NOMO-1 treated with DMSO at 0.1 percent for 48 hours (cell line): ENCODE measurements around the gene SF1.
A peak's percentile ranks its signal among the peaks of the same experiment; 100 is the strongest.

ENCODE experiments used
- DNase-seq: peaks from one replicate; lab custom pipeline; 2025; ENCODE audit not compliant: unreplicated experiment; lab: John Stamatoyannopoulos, UW

Gene SF1

GRCh38 chr11:64750361-64751054 is 27.8 kb downstream of the SF1 start:
- DNase-seq: no peak

GRCh38 chr11:64747961-64748665 is 30.2 kb downstream of the SF1 start:
- no peak for DNase-seq

- no peak for DNase-seq
Measured at GRCh38 chr11:64746486-64746885, 31.9 kb downstream of the SF1 start.

- DNase-seq: no peak
Measured at GRCh38 chr11:64745521-64746328, 32.6 kb downstream of the SF1 start.

GRCh38 chr11:64745189-64745520 is 33.2 kb downstream of the SF1 start:
- DNase-seq: peak; percentile 64

- DNase-seq: no peak
Measured at GRCh38 chr11:64744544-64745188, 33.7 kb downstream of the SF1 start.

GRCh38 chr11:64743591-64744543 is 34.5 kb downstream of the SF1 start, which contains the start of gene RASGRP2:
TSS of gene RASGRP2 (minus strand) at chr11:64744142. CDS start at chr11:64742866, 1,276 bp downstream.
- peak; percentile 74 for DNase-seq

- DNase-seq: peak; percentile 64
Measured at GRCh38 chr11:64742889-64743590, 35.3 kb downstream of the SF1 start.

- no peak for DNase-seq
Measured at GRCh38 chr11:64742087-64742888, 36.1 kb downstream of the SF1 start.

- no peak for DNase-seq
Measured at GRCh38 chr11:64741375-64742086, 36.8 kb downstream of the SF1 start.

GRCh38 chr11:64739871-64740270 is 38.5 kb downstream of the SF1 start:
- no peak for DNase-seq

GRCh38 chr11:64736654-64737053 is 41.7 kb downstream of the SF1 start:
- DNase-seq: no peak

GRCh38 chr11:64735725-64736259 is 42.5 kb downstream of the SF1 start:
- DNase-seq: no peak

GRCh38 chr11:64734811-64735724 is 43.3 kb downstream of the SF1 start:
- DNase-seq: no peak

GRCh38 chr11:64731601-64732000 is 46.7 kb downstream of the SF1 start:
- no peak for DNase-seq

- DNase-seq: no peak
Measured at GRCh38 chr11:64729851-64730382, 48.4 kb downstream of the SF1 start.
